ENCODE results near the gene OR56A5. TPM values are rescaled to one million over a fixed set of nuclear protein-coding genes. Genes with fewer than 3 reads are reported as not detected.

Gene OR56A5
- total and polyA plus RNA-seq, 2 of the 13 experiments (the other 11 are each of a cell fraction or from before 2014, with no cell fraction given) = not detected

GRCh38 chr11:5986885-5987284 is 18.6 kb upstream of the OR56A5 start, which contains the start of gene OR52L1 (continued):
- TF ChIP-seq BCL3 (CRISPR knock-in tag; IDR thresholded peaks at IDR 0.05) (no peak), UBTF (CRISPR knock-in tag; IDR thresholded peaks at IDR 0.05) (no peak), GLI4 (CRISPR knock-in tag; IDR thresholded peaks at IDR 0.05; ENCODE audit: borderline replicate concordance) (no peak), TCF12 (IDR thresholded peaks at IDR 0.05) (no peak), TCF12 (CRISPR knock-in tag; IDR thresholded peaks at IDR 0.05) (no peak), HDAC1 (CRISPR knock-in tag; IDR thresholded peaks at IDR 0.05) (no peak), ZNF687 (CRISPR knock-in tag; IDR thresholded peaks at IDR 0.05) (no peak), MAFG (CRISPR knock-in tag; IDR thresholded peaks at IDR 0.05) (no peak), PCBP1 (IDR thresholded peaks at IDR 0.05; ENCODE audit: borderline replicate concordance, low read depth, low read length) (no peak), ZNF276 (CRISPR knock-in tag; IDR thresholded peaks at IDR 0.05; ENCODE audit: low read depth) (no peak), KAT8 (CRISPR knock-in tag; IDR thresholded peaks at IDR 0.05) (no peak), ZFX (CRISPR knock-in tag; IDR thresholded peaks at IDR 0.05; ENCODE audit: low read depth) (no peak), ZNF142 (CRISPR knock-in tag; IDR thresholded peaks at IDR 0.05) (no peak)
